Epithelial cell of esophagus (primary cell): ENCODE results near the gene PIGZ.

Experiments
- DNase-seq: peaks from one replicate; pipeline ENCODE4 v3.0.0; 2010; ENCODE audit warnings: low read depth
- H3K4me3 ChIP-seq: 2 replicates; pipeline ENCODE4 v1.5.1; 2011; ENCODE audit warnings: mild to moderate bottlenecking, low read length, control low read depth
- CTCF ChIP-seq: IDR thresholded peaks from 2 replicates; pipeline ENCODE4 v1.5.1; 2011; ENCODE audit warnings: low read depth, mild to moderate bottlenecking, low read length, control low read depth, inconsistent platforms; ENCODE audit not compliant: insufficient read depth; ENCODE audit errors: missing control alignments

The PIGZ gene

GRCh38 chr3:196987022-196987421 lies 18.4 kb upstream of the PIGZ start:
- TF ChIP-seq CTCF: no peak
- DNase-seq: no peak
- H3K4me3 ChIP-seq: no peak overlapping the region

- no peak for DNase-seq
- H3K4me3 ChIP-seq: no peak overlapping the region
- peak; percentile 15 for TF ChIP-seq CTCF
Measured at GRCh38 chr3:196985954-196986885, 17.6 kb upstream of the PIGZ start.

- H3K4me3 ChIP-seq: no peak overlapping the region
- no peak for DNase-seq
- no peak for TF ChIP-seq CTCF
Measured at GRCh38 chr3:196985298-196985697, 16.7 kb upstream of the PIGZ start.

- no peak overlapping the region for H3K4me3 ChIP-seq
- DNase-seq: no peak
- no peak for TF ChIP-seq CTCF
Measured at GRCh38 chr3:196983186-196983585, 14.6 kb upstream of the PIGZ start.

GRCh38 chr3:196981657-196982056 lies 13.0 kb upstream of the PIGZ start:
- DNase-seq: no peak
- no peak for TF ChIP-seq CTCF
- no peak overlapping the region for H3K4me3 ChIP-seq

GRCh38 chr3:196979545-196979944 lies 10.9 kb upstream of the PIGZ start:
- no peak overlapping the region for H3K4me3 ChIP-seq
- peak; percentile 34 for DNase-seq
- TF ChIP-seq CTCF: no peak

- no peak for TF ChIP-seq CTCF
- no peak for DNase-seq
Measured at GRCh38 chr3:196976941-196977340, 8.3 kb upstream of the PIGZ start.

More at GRCh38 chr3:196976941-196977340, 8.3 kb upstream of the PIGZ start:
- no peak overlapping the region for H3K4me3 ChIP-seq
